ENCODE measurements around the gene DCTD.
A peak's percentile ranks its signal among the peaks of the same experiment; 100 is the strongest.

DCTD gene

GRCh38 chr4:182893047-182893446, 24.1 kb downstream of the DCTD start:
- no peak for DNase-seq (ENCODE audit: low spot score)

- DNase-seq (ENCODE audit: low spot score): no peak
These were observed 27.0 kb downstream of the DCTD start for GRCh38 chr4:182890202-182890601.

GRCh38 chr4:182888891-182889290, 28.3 kb downstream of the DCTD start:
- no peak for DNase-seq (ENCODE audit: low spot score)

- DNase-seq (ENCODE audit: low spot score): no peak
These were observed 30.4 kb downstream of the DCTD start for GRCh38 chr4:182886768-182887167.

- DNase-seq (ENCODE audit: low spot score): no peak
These were observed 31.0 kb downstream of the DCTD start for GRCh38 chr4:182886205-182886604.

- no peak for DNase-seq (ENCODE audit: low spot score)
These were observed 31.5 kb downstream of the DCTD start for GRCh38 chr4:182885738-182886077.

- DNase-seq (ENCODE audit: low spot score): no peak
These were observed 32.0 kb downstream of the DCTD start for GRCh38 chr4:182885022-182885737.

- DNase-seq (ENCODE audit: low spot score): no peak
These were observed 33.1 kb downstream of the DCTD start for GRCh38 chr4:182884040-182884439.

- no peak for DNase-seq (ENCODE audit: low spot score)
These were observed 33.8 kb downstream of the DCTD start for GRCh38 chr4:182883351-182883750.

GRCh38 chr4:182881914-182882313, 35.3 kb downstream of the DCTD start:
- no peak for DNase-seq (ENCODE audit: low spot score)

- DNase-seq (ENCODE audit: low spot score): peak; percentile 35
These were observed 36.5 kb downstream of the DCTD start for GRCh38 chr4:182880387-182881356.

GRCh38 chr4:182879913-182880312, 37.3 kb downstream of the DCTD start:
- DNase-seq (ENCODE audit: low spot score): no peak

- DNase-seq (ENCODE audit: low spot score): no peak
These were observed 38.3 kb downstream of the DCTD start for GRCh38 chr4:182878633-182879495.

- no peak for DNase-seq (ENCODE audit: low spot score)
These were observed 39.8 kb downstream of the DCTD start for GRCh38 chr4:182877326-182877883.

- no peak for DNase-seq (ENCODE audit: low spot score)
These were observed 40.8 kb downstream of the DCTD start for GRCh38 chr4:182876427-182876826.

GRCh38 chr4:182875453-182876405, 41.5 kb downstream of the DCTD start:
- no peak for DNase-seq (ENCODE audit: low spot score)

- no peak for DNase-seq (ENCODE audit: low spot score)
These were observed 42.3 kb downstream of the DCTD start for GRCh38 chr4:182874797-182875345.

- DNase-seq (ENCODE audit: low spot score): no peak
These were observed 42.9 kb downstream of the DCTD start for GRCh38 chr4:182874304-182874751.

- DNase-seq (ENCODE audit: low spot score): no peak
These were observed 43.5 kb downstream of the DCTD start for GRCh38 chr4:182873726-182874125.

GRCh38 chr4:182873289-182873688, 43.9 kb downstream of the DCTD start:
- no peak for DNase-seq (ENCODE audit: low spot score)

All from AG20443 (cell line).